Measurements from ENCODE around the gene MBOAT2.
"Not testable (repeated sequence)": the region's sequence is repeated elsewhere in the genome, so short reads cannot be mapped to it uniquely, and the experiment has no call there.

Gene MBOAT2

GRCh38 chr2:8957628-8958027 lies 45.9 kb downstream of the MBOAT2 start:
- no peak for DNase-seq (ENCODE audit: low spot score)

DNA sequence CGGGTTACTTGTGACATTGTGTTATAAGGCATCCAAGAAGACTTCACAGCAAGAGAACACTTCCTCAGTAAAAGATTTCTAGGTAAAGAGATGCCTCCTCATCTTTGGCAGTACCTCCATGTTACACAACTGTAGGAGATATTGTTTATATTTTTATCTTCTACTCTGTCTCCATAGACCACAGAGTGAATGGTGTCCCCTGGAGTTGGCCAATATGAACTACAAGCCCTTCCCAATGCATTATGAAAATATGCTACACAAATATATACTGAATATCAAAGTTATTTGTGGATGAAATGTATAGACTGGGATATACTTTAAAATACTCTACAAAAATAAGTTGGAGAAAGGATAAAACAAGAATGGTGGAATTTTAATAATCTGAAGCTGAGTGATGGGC lies 46.7 kb downstream of the MBOAT2 start:
- DNase-seq (ENCODE audit: low spot score) = no peak

DNA sequence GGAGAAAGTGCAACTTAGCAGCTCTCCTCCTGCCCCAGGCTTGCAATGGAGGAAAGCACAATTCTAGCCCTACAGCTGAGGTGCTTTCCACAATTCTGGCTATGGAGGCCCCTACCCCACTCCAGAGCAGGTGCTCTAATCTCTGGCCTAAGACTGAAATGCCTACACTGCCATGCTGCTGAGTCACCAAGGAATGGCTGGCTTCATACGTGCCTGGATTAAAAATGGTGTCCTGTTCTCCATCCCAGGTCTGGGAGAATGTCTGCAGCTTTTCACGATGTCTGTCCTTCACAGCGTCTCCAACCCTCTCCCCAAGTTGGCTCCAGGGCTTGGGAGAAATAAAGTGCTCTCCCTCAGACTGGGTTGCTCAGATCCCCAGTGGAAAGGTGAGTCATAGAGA lies 48.5 kb downstream of the MBOAT2 start:
- no peak for DNase-seq (ENCODE audit: low spot score)

DNA sequence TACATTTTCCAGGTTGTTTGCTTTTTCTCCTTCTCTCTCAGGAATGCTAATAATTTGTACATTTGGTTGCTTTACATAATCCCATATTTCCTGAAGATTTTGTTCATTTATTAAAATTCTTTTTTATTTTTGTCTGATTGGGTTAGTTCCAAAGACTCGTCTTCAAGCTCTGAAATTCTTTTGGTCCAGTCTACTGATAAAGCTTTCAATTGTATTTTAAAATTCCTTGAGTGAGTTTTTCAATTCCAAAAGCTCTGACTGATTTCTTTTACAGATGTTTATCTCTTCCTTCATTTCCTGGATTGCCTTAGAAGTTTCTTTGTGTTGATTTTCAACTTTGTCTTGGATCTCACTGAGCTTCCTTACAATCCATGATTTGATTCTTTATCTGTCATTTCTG lies 50.0 kb downstream of the MBOAT2 start:
- no peak for DNase-seq (ENCODE audit: low spot score)

DNA sequence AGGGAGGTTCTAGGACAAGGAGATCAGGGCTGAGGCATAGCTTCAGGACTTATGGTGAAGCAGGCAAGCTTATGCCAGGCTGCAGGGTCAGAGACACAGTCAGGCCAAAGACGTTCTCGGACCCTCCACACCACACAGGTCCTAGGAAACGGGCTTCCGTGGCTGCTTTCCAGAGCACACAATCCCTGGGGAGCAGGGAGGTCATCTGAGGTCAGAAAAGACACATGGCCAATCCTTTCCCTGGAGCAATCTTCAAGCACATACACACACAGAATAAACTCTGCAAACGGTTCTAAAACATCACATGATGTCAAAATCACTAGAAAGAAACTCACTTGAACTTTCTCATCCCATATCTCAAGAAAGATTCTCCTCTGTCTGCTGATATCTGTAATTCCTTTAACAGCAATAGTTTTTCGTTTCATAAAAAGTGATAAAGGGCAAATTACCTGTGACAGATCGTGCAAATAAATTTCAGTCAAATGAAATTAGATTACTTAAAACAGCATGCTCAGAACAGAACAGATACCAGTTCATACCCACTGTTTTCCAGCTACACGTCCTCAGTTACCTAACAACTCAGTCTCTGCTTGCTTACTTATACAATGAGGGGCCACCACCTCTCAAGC lies 63.9 kb downstream of the MBOAT2 start:
- DNase-seq (ENCODE audit: low spot score) = no peak

GRCh38 chr2:8938384-8938783 lies 65.1 kb downstream of the MBOAT2 start:
- DNase-seq (ENCODE audit: low spot score) = no peak

DNA sequence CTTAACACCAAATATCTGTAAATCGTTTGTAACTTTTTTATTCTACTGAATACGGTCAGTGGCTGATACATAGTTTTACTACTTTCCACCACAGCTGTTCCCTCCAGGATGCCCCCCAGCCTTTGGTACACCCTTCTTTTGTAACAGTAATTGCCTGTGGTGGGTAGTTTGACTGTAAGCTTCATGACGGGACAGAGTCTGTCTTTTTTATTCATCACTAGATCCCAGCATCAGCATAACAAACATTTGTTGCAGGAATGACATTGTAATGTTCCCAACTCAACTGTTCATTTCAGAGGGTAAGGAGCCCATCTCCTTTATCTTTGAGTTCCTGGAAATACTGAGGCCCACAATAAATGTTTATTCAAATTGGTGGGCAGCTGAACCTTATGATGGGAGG lies 67.5 kb downstream of the MBOAT2 start:
- DNase-seq (ENCODE audit: low spot score) = no peak

DNA sequence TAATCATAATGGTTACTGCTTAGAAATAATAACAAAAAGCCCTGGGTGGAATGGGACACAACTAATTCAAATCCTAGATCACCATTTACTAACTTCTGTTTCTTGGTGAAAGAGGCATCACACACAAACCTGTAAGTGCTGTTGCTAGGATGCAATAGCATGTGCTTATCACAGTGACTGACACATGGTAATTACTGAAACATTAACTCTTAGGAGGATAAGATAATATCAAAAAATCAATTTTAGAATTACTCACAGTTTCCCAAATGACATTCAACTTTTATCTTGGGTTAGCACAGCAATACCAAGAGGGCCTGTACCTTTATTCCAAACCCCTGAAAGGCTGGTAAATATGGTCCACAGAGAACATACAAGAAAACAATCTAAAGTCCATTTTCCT lies 69.1 kb downstream of the MBOAT2 start:
- DNase-seq (ENCODE audit: low spot score) = no peak

GRCh38 chr2:8932702-8933101 lies 70.8 kb downstream of the MBOAT2 start:
- DNase-seq (ENCODE audit: low spot score) = no peak

DNA sequence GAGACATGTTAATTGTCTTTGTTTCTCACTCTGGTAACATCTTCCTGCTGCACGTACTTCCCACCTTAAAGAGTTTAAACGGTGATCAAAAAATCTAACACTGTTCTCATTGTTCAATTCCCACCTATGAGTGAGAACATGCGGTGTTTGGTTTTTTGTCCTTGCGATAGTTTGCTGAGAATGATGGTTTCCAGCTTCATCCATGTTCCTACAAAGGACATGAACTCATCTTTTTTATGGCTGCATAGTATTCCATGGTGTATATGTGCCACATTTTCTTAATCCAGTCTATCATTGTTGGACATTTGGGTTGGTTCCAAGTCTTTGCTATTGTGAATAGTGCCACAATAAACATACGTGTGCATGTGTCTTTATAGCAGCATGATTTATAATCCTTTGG lies 73.3 kb downstream of the MBOAT2 start:
- DNase-seq (ENCODE audit: low spot score) = not testable (repeated sequence)

DNA sequence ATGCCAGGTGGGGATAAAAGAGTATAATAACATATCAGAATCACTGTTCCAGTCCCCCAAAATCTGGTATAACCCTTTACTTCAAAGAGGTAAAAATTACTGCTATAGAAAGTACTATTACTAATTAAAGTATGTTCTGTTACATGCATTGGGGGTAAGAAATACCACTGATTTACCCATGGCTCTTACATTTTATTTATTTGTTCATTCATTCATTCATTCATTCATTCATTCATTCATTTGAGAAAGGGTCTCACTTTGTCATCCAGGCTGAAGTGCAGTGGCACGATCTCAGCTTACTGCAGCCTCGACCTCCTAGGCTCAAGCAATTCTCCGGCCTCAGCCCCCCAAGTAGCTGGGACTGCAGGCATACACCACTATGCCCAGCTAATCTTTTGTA lies 74.4 kb downstream of the MBOAT2 start:
- no peak for DNase-seq (ENCODE audit: low spot score)

DNA sequence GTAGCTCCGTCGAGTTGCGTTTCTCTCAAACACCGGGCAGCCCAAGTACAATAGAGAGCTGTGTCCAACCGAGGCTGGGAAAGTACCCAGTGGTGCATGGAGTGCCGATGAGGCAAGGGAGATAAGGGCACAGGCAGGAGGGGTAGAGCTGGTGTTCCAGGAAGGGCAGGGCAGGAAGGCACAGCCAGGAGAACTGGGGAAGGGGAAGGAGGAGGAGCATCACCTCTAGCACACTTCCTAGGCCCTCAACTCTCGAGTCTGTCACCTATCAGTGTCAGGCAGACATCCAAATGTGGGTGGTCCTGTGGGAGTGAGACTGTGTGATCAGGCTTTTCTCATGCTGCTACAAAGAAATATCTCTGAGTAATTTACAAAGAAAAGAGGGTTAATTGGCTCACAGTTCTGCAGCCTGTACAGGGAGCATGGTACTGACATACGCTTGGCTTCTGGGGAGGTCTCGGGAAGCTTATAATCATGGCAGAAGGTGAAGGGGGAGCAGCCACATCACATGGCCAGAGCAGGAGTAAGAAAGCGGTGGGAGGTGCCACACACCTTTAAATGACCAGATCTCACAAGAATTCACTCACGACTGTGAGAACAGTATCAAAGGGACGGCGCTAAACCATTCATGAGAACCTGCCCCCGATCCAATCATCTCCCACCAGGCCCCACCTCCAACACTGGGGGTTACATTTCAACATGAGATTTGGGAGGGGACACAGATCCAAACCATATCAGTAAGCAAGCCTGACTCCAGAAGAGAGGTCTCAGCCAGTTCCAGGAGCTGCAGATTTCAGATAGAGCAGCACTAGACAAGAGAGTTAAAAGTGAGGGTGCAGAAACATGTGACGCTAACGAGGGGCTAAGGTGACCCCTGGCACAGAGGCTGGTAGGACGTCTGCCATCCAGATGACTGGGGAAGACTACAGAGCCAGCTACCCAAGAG lies 75.7 kb downstream of the MBOAT2 start:
- no peak for DNase-seq (ENCODE audit: low spot score)

DNA sequence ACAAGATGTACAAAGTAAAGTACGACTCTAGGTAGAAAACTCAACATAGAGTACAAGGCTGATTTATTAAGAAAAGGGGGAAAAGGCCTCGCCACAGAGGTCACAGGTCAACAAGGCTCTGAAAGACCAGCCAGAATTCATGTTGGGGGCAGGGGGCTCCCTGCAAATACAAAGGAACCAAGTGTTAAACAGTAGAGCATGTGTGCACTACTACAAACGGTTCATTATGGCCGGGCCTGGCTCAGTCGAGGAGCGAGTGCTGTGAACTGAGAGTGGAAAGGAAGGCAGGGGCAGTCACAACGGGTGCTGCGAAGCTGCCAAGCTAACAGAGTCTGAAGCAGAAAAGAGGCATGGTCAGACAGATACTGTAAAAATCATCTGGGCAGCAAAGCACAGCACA lies 77.1 kb downstream of the MBOAT2 start:
- DNase-seq (ENCODE audit: low spot score) = peak; percentile 5

- DNase-seq (ENCODE audit: low spot score) = no peak
Observed at GRCh38 chr2:8925411-8925810, 78.1 kb downstream of the MBOAT2 start.

- no peak for DNase-seq (ENCODE audit: low spot score)
Observed at GRCh38 chr2:8923183-8923582, 80.3 kb downstream of the MBOAT2 start.

DNA sequence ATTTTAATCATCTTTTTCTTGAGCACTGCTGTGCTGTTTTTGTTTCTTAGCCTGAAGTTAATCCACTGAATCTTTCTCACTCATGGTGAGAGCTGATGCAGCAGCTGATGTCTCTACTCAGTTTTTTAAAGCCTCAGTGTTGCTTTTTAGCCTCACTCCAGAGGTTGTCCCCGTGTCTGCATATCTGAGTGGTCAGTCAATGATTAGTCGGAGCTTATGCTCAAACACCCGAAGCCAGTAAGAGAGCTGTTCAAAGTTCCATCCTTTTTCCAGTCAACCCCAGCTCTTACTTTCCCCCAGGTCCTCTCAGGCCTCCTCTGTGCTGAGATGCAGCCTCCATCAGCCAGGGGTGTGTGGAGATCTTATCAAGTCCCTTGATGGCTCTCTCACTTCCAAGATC lies 81.1 kb downstream of the MBOAT2 start:
- no peak for DNase-seq (ENCODE audit: low spot score)

DNA sequence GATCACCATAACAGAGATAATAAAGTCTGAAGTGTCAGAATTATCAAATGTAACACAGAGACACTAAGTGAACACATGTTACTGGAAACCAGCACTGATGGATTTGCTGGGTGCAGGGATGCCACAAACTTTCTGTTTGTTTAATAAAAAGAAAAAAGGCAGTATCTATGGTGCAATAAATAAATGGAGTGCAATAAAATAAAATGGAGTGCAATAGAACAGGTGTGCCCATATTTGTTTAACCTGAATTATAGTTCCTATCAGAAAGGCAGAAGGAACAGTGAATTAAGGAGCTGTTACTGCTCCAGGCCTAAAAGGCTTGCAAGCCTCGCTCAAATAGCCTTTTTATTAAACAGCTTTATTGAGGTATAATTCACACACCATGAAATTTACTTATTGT lies 85.1 kb downstream of the MBOAT2 start:
- no peak for DNase-seq (ENCODE audit: low spot score)

- no peak for DNase-seq (ENCODE audit: low spot score)
Observed at GRCh38 chr2:8915941-8916340, 87.5 kb downstream of the MBOAT2 start.

- not testable (repeated sequence) for DNase-seq (ENCODE audit: low spot score)
Observed at GRCh38 chr2:8913767-8914166, 89.7 kb downstream of the MBOAT2 start.

DNA sequence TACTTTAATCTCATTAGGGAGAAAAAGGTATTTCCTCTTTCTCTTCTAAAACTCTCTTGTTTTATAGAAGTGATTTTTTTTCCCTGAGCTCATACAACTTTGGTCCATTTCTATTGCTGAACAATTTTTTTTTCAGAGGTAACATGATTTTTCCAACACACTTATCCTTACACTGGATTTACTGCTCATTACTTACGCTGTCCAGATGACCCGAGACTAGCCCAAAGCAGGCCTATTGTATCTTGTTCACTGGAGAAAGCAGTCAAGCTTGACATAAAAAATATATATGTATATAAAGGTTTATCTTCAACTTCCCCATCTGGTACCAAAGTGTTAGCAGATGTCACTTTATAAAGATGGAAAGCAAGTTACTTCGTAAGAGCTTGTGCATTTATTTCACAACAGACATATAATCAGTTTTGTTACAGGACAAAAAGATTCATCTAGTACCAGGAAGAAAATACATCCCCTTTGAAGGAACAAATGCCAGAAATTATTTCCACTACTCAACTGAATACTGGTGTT lies 95.7 kb downstream of the MBOAT2 start:
- DNase-seq (ENCODE audit: low spot score) = no peak

- not testable (repeated sequence) for DNase-seq (ENCODE audit: low spot score)
Observed at GRCh38 chr2:8903924-8904323, 99.6 kb downstream of the MBOAT2 start.

GRCh38 chr2:8902757-8903156 lies 100.7 kb downstream of the MBOAT2 start:
- DNase-seq (ENCODE audit: low spot score) = not testable (repeated sequence)

GRCh38 chr2:8897206-8897605 lies 106.3 kb downstream of the MBOAT2 start:
- not testable (repeated sequence) for DNase-seq (ENCODE audit: low spot score)
